GM18907 (cell line): Measurements from ENCODE around the gene NUMB.
A peak's percentile ranks its signal among the peaks of the same experiment; 100 is the strongest.

Source experiments
- ATAC-seq: cut with Tn5 transposase; IDR thresholded peaks from one replicate; pipeline ENCODE4 v1.9.1; 2021; ENCODE audit warnings: mild to moderate bottlenecking, moderate library complexity; ENCODE audit not compliant: unreplicated experiment

The NUMB gene

DNA sequence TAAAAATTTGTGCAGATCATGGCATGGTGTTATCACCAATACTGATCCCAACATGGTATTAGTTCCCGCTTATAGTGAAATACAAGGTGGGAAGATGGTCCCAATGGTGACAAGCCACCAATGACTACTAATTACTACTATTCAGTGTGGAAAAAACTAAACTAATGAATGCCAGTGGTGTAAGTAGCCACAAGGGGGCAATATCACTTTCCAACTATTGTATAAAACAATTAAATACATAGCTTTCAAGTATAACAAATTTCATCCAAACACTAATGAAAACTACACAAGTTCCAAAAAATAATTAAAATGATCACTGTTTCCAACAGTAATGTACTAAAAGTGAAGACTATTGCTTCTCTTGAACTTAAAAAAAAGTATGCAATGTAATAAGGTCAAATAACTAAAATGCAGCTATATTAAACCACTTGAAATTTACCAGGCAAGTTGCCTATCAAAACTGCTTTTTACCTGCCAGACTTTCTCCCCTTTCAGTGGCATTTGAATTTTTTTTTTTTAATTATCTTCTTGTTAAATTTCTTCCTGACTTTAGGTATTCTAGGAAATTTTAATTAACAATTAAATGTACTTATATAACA, 163.0 kb downstream of the NUMB start:
- ATAC-seq = no peak

DNA sequence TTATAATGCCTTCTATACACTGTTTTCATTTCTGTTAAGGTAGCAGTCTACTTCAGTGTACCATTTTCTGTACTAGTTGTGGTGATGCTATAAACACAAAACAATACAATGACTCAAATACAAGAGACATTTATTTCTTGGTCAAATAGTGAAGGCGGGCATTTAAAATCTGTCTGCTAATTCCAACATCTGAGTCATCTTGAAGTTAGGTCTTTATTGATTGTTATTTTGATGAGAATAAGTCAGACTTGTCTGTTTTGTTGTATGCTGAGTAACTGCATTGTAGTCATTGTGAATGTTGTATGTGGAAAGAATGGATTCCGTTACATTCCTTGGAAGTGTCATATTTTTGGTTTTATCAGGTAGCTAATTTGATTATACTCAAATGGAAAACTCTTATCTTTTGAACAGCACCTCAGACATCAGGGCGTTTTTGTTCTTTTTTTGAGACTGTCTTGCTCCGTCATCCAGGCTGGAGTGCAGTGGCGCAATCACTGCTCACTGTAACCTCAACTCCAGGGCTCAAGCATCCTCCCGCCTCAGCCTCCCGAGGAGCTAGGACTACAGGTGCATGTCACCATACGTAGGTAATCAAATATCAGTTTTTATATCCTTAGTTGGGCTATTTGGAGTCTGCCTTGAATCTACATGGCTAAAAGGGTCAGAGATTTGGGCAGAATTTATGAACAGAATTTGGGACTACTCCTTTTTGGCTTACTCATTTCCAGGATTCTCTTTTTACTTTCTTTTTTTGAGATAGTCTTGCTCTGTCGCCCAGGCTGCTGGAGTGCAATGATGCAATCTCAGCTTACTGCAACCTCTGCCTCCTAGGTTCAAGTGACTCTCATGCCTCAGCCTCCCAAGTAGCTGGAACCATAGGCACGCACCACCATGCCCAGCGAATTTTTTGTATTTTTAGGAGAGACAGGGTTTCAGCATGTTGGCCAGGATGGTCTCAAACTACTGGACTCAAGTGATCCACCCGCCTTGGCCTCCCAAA, 164.3 kb downstream of the NUMB start:
- ATAC-seq = no peak

DNA sequence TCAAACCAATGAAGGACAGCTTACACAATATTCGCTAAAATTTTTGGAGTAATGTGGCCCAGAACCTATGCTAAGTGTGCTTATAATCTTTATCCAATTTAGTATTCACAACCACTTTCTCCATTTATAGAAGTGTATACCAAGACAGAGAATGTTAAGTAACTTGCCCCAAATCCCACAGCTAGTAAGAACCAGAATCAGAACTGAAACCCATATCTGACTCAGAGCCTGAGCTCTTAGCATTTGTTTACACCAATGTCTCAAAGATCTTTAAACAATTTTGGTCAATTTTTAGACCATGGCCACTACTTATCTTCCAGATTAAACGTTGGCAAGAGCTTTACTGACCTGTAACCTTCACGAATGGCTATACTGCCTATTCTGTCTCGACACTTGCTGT, 168.1 kb downstream of the NUMB start:
- ATAC-seq = peak; percentile 72

DNA sequence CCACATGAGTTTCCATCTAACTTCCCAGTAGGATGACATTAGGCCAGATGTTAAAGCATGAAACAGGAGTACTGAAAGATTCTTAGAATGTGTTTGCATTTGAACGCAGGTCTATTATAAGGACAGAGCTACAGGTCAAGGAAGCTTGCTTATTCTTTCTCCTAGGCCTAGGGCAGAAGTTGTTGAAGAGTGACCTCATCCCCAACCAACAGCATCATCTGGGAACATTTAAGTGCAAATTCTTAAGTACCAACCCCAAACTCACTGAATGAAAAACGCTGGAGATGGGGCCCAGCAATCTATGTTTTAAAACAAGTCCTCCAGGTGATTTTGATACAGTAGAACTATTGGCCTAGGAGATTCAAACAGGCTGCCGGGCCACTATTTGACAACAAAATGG, 168.6 kb downstream of the NUMB start:
- ATAC-seq = no peak

DNA sequence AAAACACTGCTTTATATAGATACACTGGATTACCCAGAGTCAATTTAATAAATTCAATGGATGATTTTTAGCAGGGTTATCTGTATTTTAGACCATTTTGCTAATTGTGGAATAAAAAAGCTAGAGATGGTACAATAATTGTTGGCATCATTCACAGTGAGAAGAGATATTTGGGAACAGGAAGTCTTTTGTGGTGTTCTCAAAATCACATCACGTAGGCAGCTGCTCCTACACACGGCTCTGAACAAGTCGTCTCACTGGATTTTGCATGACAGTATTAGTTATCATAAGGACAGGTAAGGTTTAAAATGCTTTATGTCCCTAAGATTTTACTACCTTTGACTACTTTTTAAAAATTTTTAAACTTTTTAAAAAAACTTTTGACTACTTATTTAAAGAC, 169.0 kb downstream of the NUMB start:
- no peak for ATAC-seq

DNA sequence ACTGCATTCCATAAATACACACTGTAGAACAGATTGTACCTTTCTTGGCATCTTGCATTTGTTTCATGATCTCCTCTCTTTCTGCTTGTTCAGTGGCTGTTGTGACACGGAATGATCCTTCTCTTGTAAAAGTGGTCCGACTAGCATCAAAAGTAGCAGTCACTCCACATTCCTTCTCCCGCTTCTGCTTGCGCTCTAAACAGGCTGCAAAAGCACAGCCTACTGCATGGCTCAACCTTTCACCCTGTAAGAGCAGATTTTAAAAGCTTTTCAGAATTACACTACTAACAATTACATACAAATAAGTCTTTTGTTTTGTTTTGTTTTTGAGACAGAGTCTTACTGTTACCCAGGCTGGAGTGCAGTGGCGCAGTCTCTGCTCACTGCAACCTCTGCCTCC, 171.3 kb downstream of the NUMB start:
- ATAC-seq = no peak

DNA sequence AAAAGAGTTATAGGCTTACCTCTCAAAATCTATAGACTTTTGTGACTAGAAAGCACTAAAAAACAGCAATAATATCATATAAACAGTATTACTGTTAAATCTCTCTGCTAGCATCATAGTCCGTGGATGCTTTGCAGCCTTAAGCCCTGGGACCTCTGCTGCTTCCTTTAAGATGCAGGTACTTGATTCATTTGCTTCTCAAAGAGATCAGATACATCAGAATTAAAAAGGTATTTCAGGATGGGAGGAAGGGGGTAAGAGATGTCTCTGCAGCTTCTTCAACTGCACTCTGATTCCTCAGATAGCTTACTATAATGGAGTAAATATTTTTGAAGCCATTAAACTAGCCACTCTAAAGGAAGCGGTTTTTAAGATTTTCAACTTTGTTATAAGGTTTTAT, 171.7 kb downstream of the NUMB start:
- no peak for ATAC-seq

DNA sequence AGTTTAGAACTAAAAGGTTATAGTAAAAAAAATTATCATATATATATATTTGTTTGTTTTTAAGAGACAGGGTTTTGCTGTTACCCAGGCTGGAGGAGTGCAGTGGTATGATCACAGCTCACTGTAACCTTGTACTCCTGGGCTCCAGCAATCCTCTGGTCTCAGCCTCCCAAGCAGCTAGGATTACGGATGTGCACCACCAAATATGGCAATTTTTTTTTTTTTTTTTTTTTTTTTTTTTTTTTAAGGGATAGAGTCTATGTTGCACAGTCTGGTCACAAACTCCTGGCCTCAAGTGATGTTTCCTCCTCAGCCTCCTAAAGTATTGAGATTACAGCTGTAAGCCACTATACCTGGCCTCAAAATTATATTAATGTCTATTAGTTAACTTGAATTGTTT, 172.4 kb downstream of the NUMB start:
- ATAC-seq = no peak

DNA sequence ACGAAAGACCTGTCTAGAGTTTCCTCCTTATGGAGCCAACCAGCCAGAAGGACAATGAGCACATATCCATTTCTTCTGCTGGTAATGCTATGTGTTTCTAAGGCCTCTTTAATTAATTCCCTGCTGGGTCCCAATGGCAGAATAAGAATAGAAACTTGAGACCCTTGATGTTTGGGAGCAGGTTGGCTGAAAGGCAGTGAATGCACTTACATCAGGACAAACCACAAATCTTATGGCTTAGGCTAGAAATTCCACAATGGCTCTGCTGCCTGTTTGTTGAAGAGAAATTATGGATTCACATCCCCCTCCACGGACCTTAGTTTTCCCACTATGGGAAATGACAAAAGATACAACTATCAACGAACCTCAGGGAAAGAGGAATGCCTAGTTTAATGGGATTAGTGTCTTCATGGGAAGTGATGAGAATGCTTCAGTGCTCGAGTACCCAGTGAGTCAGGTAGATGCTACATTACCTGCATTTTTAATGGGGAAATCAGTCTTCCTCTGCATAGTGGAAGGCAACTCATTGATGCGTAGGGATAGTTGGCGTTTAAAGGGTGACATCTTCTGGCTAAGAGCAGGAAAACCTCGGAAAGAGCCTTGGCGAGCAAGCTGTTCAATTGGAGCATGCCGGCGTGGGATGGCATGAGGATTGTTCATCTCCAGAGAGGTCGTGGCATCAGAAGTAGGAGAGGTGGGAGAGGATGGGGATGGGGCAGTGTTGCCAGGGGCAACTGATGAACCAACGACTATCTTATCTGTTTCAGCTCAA, 174.6 kb downstream of the NUMB start:
- no peak for ATAC-seq

DNA sequence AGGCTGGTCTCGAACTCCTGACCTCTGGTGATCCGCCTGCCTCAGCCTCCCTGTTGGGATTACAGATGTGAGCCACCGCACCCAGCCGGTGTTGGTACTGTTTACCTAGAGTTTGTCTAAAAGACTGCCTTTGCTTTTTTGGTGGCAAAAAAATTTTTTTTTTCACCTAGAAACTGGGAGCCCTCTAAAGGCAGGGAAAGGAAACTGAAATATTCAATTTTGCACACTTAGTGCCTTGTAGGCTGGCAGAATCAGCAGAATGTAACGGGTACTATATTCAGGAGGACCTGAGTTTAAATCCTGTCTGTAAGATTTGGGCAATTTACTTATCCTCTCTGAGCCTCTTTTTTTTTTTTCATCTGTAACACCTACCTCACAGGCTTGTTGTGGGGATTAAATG, 177.4 kb downstream of the NUMB start:
- no peak for ATAC-seq

DNA sequence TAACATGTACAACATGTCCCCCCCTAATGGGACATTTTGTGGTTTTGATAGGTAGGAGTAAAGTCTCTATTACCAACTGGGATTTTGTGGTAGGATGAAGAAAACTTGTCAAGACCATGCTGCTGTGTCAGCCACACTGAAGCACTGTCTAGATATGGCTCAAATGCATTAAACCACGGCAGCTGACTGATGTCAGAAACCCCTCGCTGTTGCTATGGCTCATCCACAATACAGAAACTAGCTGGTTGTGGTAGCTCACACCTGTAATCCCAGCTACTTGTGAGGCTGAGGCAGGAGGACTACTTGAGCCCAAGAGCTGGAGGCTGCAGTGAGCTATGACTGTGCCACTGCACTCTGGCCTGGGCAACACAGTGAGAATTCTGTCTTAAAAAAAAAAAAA, 181.0 kb downstream of the NUMB start:
- ATAC-seq = no peak

DNA sequence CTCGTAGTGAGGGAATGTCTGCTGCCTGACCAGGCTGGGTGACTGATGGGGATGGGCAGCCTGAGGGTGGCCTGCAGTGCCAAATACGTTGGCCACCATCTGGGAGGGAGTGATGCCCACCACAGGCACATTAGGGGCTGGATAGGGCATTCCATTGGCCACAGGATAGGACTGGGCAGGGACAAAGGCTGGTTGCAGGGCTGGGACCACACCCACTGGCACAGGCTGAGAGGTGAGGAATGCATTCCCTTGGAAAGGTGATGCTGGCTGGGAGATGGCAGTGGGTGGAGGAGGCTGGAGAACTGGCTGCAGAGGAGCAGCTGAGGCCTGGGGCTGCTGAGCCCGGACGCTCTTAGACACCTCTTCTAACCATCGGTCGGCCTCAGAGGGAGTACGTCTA, 181.5 kb downstream of the NUMB start:
- no peak for ATAC-seq

DNA sequence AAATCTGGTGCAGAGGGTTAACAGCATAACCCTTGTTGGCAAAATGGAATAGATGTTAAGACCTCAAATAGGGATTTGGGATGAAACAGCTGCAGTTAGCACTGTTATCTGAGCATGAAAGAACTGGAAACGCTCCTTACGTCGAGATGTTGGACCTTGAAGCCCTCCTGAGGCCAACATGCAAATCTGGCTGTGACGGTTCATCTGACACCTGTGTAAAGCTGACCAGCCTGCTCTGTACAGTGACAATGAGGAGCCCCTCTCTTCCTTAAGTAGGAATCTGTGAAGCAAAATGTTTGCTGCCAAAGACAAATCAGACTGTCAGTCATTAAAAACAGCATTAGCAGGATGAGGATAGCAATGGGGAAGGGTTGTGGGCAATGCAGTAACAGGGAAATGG, 184.5 kb downstream of the NUMB start:
- ATAC-seq = no peak

DNA sequence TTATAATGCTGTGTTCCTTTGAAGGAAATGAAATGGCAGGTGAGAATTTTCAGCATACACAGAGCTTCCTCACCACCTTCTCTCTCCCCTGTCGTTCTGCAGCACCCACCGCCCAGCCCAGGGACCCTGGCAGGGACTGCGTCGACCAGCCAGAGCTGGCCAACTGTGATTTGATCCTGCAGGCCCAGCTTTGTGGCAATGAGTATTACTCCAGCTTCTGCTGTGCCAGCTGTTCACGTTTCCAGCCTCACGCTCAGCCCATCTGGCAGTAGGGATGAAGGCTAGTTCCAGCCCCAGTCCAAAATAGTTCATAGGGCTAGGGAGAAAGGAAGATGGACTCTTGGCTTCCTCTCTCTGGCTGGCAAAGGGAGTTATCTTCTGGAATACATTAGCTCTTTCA, 186.0 kb downstream of the NUMB start:
- ATAC-seq = no peak

DNA sequence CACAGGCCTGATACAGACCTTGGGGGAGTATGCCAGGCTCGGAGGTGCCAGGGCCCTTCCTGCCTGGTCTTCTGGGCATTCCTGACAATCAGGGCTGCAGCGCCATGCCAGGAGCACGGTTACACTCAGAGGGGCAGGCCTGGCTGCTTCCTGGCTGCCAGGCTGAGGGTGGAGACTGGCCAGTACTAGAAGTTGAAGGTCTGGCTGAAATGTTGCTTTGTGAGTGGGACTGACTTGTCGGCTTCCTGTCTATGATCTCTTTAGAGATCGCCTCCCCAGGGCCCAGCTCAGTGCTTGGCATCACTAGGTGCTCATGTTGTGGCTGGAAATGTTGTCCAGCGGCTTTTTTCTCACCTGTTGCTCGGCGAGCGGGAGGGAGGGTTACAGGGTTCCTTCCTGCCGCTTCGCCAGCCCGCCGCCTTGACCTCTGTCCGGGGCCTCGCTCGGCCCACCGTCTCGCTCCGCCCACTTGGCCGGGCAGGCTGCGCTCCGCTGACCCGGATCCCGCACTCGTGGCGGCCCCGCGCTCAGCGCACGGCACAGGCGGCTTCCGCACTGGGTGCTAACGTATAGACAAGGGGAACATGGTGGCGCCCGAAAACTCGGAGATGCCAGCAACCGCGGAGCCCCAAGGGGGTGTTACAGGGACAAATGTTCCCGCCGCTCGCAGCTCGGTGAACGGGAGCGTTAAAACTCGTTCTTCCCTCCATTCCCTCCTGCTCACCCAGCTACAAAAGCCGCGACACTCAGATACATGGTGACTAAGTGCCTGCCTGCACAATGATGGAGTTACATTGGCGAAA, 188.4 kb downstream of the NUMB start:
- ATAC-seq = peak; percentile 69

DNA sequence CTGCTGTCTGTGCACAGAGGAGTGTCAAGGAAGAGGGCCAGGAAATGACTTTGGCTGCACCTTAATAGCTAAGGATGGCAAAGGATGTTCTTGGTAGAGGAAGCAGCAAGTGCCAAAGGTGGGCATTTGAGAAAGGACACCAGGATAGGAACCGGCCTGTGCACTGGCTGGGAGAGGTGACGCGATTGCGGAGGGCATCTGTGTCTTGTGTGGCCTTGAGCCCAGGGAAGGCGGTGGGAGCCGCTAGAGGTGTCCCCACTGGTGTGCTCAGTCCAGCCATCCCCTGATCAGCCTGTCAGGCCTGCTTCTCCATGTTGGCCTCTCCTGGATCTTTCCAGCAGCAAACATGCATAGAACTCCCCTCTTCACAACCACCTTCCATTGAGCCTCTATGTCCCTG, 190.9 kb downstream of the NUMB start:
- no peak for ATAC-seq

DNA sequence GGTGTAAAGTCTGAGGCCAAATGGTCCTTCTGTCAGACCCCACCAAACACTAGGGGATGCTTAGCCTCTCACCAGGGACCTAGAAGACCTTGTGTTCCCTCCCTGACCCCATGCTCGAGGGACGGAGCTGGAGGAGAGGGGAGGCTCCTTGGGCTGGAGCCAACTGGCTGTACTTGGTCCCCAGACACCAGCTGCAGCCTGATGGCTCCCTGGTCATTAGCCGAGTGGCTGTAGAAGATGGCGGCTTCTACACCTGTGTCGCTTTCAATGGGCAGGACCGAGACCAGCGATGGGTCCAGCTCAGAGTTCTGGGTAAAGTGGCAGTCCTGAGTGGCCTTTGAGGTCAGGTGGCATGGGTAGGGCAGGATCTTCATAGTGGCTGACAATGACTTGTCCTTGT, 192.0 kb downstream of the NUMB start:
- no peak for ATAC-seq

DNA sequence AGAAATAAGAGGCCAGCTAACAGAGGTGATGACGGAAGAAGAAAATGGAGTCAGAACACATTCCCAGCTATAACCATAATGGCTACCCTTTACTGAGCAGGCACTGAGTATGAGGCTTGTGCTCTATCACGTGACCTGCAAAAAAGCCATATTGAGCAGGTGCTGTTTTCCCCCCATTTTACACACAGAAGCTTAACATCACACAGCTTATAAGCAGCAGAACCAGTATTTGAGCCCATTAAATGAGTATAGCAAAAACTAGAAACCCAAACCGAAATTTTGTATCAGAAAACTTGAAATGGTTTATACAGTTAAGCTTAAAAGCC, 192.7 kb downstream of the NUMB start:
- ATAC-seq = no peak

DNA sequence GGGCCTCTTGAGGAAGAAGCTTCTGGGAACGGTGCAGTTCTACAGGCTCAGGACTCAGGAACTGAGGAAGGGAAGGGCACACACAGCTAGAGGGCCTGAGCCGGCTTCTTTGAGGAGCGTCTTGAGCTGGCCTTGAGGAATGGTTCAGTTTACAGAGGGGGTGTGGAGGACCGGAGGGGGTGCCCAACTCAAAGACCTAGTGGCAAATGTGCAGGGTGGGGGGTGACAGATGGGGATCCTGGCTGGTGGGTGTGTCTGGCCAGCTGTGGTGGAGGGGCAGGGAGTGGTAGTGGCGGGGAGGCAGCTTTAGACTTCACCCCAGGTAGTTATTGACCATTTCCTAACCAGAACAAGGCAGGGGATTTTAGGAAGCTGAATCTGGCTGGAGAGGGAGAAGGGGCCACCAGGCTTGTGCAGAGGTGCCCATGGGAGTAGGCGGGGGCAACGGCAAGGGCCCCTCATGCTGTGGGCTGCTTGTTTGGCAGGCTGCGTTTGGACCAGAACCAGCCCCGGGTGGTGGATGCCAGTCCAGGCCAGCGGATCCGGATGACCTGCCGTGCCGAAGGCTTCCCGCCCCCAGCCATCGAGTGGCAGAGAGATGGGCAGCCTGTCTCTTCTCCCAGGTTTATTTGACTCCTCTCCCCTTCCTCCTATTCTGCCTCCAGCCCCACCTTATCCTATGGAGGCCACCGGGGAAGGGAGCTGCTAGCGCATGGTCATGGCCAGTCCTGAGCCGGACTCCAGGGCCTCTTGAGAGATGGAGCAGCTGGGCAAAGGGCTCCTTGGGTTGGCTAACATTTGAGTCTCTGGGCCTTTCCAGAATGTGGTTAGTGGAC, 193.2 kb downstream of the NUMB start:
- no peak for ATAC-seq
